ENCODE data around the gene OLFML3. TPM values are rescaled to one million over a fixed set of nuclear protein-coding genes. Genes with fewer than 3 reads are reported as not detected.

The OLFML3 gene
- total RNA-seq, 4 donors from 2014 or later = 39.5 to 99.5 (median 45.2) TPM

DNA sequence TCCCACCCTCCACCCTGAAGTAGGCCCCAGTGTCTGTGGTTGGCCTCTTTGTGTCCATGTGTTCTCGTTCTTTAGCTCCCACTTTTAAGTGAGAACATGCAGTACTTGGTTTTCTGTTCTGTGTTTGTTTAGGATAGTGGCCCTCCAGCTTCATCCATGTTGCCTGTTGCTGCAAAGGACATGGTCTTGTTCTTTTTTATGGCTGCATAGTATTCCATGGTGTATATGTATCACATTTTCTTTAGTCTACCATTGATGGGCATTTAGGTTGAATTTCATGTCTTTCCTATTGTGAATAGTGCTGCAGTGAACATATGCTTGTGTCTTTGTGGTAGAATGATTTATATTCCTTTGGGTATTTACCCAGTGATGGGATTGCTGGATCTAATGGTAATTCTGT, 44.1 kb upstream of the OLFML3 start:
- TF ChIP-seq, protein P1, sequence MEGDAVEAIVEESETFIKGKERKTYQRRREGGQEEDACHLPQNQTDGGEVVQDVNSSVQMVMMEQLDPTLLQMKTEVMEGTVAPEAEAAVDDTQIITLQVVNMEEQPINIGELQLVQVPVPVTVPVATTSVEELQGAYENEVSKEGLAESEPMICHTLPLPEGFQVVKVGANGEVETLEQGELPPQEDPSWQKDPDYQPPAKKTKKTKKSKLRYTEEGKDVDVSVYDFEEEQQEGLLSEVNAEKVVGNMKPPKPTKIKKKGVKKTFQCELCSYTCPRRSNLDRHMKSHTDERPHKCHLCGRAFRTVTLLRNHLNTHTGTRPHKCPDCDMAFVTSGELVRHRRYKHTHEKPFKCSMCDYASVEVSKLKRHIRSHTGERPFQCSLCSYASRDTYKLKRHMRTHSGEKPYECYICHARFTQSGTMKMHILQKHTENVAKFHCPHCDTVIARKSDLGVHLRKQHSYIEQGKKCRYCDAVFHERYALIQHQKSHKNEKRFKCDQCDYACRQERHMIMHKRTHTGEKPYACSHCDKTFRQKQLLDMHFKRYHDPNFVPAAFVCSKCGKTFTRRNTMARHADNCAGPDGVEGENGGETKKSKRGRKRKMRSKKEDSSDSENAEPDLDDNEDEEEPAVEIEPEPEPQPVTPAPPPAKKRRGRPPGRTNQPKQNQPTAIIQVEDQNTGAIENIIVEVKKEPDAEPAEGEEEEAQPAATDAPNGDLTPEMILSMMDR (IDR thresholded peaks at IDR 0.05; ENCODE audit: low read depth) = no peak

DNA sequence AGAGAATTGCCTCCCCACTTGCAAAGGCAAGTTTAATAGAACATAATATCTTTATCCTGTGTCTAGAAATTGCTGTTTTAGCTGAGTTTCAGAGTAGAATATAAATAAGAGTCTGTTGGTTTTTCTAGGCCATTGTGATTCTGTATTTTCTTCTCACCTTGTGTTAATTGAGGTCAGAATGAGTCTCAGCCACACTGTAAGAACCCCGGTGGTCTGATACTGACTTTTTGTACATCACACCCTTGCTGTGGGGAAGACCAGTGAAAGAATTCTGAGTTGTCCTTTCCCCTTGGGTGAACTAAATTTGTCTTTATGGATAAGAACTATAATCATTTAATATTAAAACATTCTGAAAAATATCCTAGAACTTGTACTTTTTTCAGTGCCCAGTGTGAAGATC, 43.3 kb upstream of the OLFML3 start:
- TF ChIP-seq, protein P1 (IDR thresholded peaks at IDR 0.05; ENCODE audit: low read depth) = no peak

DNA sequence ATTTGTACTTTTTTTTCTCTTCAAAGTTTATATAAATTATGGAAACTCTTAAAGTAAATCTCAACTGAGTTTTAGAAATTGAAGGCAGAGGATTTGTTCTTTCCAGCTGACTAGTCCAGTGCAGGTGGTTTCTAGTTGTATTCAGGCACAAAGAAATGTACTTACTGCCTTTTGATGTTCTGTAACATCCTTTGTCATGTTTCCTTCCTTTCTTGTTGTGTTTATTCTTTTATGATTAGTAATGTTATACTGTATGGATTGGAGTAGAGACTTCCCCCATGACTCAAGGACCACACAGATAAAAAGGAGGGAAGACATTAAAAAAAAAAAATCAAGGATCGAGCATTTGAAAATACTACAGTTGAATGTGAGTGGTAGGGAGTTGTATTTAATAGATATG, 42.1 kb upstream of the OLFML3 start:
- TF ChIP-seq, protein P1 (IDR thresholded peaks at IDR 0.05; ENCODE audit: low read depth) = no peak

DNA sequence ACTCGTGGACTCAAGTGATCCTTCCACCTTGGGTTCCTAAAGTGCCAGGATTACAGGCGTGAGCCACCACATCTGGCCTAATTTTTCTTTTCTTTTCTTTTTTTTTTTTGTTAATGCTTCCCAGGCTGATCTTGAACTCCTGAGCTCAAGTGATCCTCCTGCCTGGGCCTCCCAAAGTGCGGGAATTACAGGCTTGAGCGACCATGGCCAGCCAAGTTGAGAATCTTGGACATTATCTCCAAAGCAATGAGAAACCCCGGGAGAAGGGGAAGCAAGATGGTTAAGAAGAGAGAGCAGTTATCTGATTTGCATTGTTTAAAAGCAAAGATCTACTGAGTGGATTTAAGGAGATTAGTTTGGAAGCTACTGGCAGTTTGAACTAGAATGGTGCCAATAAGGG, 41.1 kb upstream of the OLFML3 start:
- TF ChIP-seq, protein P1 (IDR thresholded peaks at IDR 0.05; ENCODE audit: low read depth) = no peak

- TF ChIP-seq, protein P1 (IDR thresholded peaks at IDR 0.05; ENCODE audit: low read depth) = no peak
Observed at GRCh38 chr1:113940365-113941244, 38.7 kb upstream of the OLFML3 start.

GRCh38 chr1:113941245-113941559, 38.1 kb upstream of the OLFML3 start:
- TF ChIP-seq, protein P1 (IDR thresholded peaks at IDR 0.05; ENCODE audit: low read depth) = no peak

DNA sequence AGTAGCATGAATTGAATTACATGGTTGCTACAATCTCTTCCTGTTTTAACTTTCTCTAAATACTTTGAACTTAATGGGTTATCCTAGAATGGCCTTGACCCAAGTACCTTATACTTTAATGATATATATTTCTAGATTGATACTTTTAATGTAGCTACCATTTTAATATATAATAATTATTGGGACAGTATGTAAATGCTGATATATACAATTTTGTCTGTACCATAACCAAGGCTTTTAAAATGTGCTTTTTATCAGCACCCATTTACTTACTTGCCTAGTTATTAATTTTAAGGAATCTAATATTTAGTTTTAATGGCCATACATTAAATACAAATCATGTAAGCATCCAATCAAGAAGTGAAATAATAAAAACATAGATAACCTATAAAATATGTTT, 36.7 kb upstream of the OLFML3 start:
- TF ChIP-seq, protein P1 (IDR thresholded peaks at IDR 0.05; ENCODE audit: low read depth) = no peak
